ENCODE measurements around the gene OPCML. TPM values are rescaled to one million over a fixed set of nuclear protein-coding genes. Genes with fewer than 3 reads are reported as not detected.
"Not testable (repeated sequence)": the region's sequence is repeated elsewhere in the genome, so short reads cannot be mapped to it uniquely, and the experiment has no call there.

Gene OPCML
- total RNA-seq, 3 donors from 2014 or later (not counting 1 experiment from before 2014, with no cell fraction given): not detected

DNA sequence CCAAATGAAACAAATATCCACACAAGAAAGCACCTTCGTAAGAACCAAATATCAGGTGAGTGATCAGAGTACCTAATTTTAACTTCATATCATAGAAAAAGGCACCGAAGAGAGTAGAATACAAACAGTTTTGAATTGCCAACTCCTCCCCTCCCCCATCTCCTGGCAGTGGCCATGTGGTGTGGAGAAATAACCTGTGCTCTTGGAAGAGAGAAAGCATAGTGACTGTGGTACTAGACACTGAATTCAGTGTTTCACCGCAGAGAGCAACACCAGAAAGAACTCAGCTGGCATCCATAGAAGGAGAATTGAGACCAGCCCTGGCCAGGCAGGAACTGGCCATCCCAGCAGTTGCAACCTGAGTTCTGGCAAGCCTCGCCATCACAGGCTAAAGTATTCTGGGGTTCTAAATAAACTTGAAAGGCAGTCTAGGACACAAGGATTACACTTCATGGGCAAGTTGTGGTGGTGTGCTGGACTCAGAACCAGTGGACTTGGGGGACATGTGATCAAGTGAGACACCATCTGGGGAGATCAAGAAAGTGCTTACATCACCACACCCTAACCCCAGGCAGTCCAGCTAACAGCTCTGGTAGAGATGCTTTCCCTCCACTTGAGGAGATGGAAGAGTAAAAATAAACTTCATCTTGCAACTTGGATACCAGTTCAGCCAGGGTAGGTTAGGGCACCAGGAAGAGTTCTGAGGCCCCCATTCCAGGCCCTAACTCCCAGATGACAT, 1158.7 kb downstream of the OPCML start:
- DNase-seq: no peak
- Histone ChIP-seq H3K27ac (ENCODE audit: low read length) (no peak overlapping the region), H3K4me3 (ENCODE audit: low read length) (no peak overlapping the region), H3K27me3 (ENCODE audit: control insufficient read depth, insufficient read depth, low read length) (no peaks in the 10 kb centered on the region), H3K9me3 (ENCODE audit: control insufficient read depth, insufficient read depth, low read length) (peaks cover 5% of the 10 kb centered on the region), H3K4me1 (ENCODE audit: control insufficient read depth, insufficient read depth, low read length) (no peaks in the 10 kb centered on the region), H3K36me3 (ENCODE audit: control insufficient read depth, insufficient read depth, low read length) (no peaks in the 10 kb centered on the region)
- Mint-ChIP-seq H3K36me3 (no peaks in the 10 kb centered on the region), H3K27me3 (ENCODE audit: low read depth in 2 of 2) (no peaks in the 10 kb centered on the region), H3K4me3 (no peak overlapping the region), H3K27ac (no peak overlapping the region), H3K4me1 (no peaks in the 10 kb centered on the region), H3K9me3 (peaks cover 6% of the 10 kb centered on the region in 2 donors)
- intact Hi-C loops (cut with micrococcal nuclease): no loop called here
- WGBS (ENCODE audit: insufficient coverage): 94% methylated on average over 3 of the region's 4 CpGs
- ATAC-seq: no peak
- no peak for TF ChIP-seq CTCF (IDR thresholded peaks at IDR 0.05)

DNA sequence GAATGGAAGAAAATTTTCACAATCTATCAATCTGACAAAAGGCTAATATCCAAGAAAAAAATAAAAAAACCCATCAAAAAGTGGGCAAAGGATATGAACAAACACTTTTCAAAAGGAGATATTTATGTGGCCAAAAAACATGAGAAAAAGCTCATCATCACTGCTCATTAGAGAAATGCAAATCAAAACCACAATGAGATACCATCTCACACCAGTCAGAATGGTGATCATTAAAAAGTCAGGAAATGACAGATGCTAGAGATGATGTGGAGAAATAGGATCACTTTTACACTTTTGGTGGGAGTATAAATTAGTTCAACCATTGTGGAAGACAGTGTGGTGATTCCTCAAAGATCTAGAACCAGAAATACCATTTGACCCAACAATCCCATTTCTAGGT, 1162.2 kb downstream of the OPCML start:
- DNase-seq; H3K27me3 ChIP-seq (ENCODE audit: control insufficient read depth, insufficient read depth, low read length); intact Hi-C loops (cut with micrococcal nuclease); H3K27ac Mint-ChIP-seq; H3K4me1 ChIP-seq (ENCODE audit: control insufficient read depth, insufficient read depth, low read length); H3K4me3 ChIP-seq (ENCODE audit: low read length); H3K27ac ChIP-seq (ENCODE audit: low read length); H3K9me3 ChIP-seq (ENCODE audit: control insufficient read depth, insufficient read depth, low read length); H3K27me3 Mint-ChIP-seq (ENCODE audit: low read depth in 2 of 2); H3K4me1 Mint-ChIP-seq; H3K36me3 ChIP-seq (ENCODE audit: control insufficient read depth, insufficient read depth, low read length); H3K36me3 Mint-ChIP-seq; H3K4me3 Mint-ChIP-seq; ATAC-seq: not testable (repeated sequence)
- H3K9me3 Mint-ChIP-seq: peaks cover 4 to 14% of the 10 kb centered on the region in 2 donors

DNA sequence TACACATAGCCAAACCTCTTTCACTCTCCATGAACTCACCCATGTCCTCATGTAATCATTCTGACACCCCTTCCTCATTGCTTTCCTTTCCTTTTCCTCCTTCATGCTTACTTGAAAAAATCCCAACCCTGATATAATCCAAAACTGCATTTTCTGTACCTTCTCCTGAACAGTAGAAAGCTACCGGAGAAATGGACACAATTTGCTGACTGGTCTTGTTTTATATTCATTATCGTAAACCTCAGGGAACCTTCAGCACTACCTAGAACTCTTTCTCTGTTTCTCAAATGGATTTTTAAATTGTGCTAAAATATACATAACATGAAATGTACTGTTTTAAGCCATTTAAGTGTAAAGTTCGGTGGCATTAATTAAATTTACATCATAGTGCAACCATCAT, 1165.0 kb downstream of the OPCML start:
- no peak for DNase-seq
- Histone ChIP-seq H3K27me3 (ENCODE audit: control insufficient read depth, insufficient read depth, low read length) (no peaks in the 10 kb centered on the region), H3K36me3 (ENCODE audit: control insufficient read depth, insufficient read depth, low read length) (no peaks in the 10 kb centered on the region), H3K27ac (ENCODE audit: low read length) (no peak overlapping the region), H3K4me1 (ENCODE audit: control insufficient read depth, insufficient read depth, low read length) (no peaks in the 10 kb centered on the region), H3K9me3 (ENCODE audit: control insufficient read depth, insufficient read depth, low read length) (no peaks in the 10 kb centered on the region), H3K4me3 (ENCODE audit: low read length) (no peak overlapping the region)
- H3K9me3 Mint-ChIP-seq: peaks cover 7 to 16% of the 10 kb centered on the region in 2 donors
- 95% methylated on average over 2 of the region's 3 CpGs for WGBS (ENCODE audit: insufficient coverage)
- intact Hi-C loops (cut with micrococcal nuclease): no loop called here
- no peak for TF ChIP-seq CTCF (IDR thresholded peaks at IDR 0.05)
- no peak overlapping the region for H3K27ac Mint-ChIP-seq
- no peaks in the 10 kb centered on the region for H3K4me1 Mint-ChIP-seq
- no peak for ATAC-seq
- no peaks in the 10 kb centered on the region for H3K36me3 Mint-ChIP-seq
- H3K4me3 Mint-ChIP-seq: no peak overlapping the region
- H3K27me3 Mint-ChIP-seq (ENCODE audit: low read depth in 2 of 2): no peaks in the 10 kb centered on the region

DNA sequence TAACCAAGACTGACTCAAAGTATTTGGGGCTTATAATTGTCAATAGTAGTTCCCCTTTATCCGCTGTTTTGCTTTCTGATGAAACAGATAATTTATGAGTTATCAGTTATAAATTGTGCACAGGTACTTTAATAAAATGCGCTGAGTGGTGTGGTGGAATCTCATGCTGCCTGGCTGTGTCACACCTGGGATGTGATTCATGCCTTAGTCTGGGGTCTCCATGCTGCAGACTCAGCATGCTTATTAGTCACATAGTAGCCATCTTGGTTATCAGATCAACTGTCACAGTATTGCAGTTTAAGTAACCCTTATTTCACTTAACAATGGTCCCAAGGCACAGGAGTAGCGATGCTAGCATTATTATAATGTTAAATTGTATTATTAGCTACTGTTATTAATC, 1166.7 kb downstream of the OPCML start:
- Histone ChIP-seq H3K4me1 (ENCODE audit: control insufficient read depth, insufficient read depth, low read length) (no peaks in the 10 kb centered on the region), H3K27ac (ENCODE audit: low read length) (no peak overlapping the region), H3K36me3 (ENCODE audit: control insufficient read depth, insufficient read depth, low read length) (no peaks in the 10 kb centered on the region), H3K4me3 (ENCODE audit: low read length) (no peak overlapping the region), H3K27me3 (ENCODE audit: control insufficient read depth, insufficient read depth, low read length) (no peaks in the 10 kb centered on the region), H3K9me3 (ENCODE audit: control insufficient read depth, insufficient read depth, low read length) (no peaks in the 10 kb centered on the region)
- Mint-ChIP-seq H3K36me3 (no peaks in the 10 kb centered on the region), H3K27ac (no peak overlapping the region), H3K27me3 (ENCODE audit: low read depth in 2 of 2) (no peaks in the 10 kb centered on the region), H3K4me1 (no peaks in the 10 kb centered on the region), H3K9me3 (peaks cover 9 to 18% of the 10 kb centered on the region in 2 donors), H3K4me3 (no peak overlapping the region)
- no peak for TF ChIP-seq CTCF (IDR thresholded peaks at IDR 0.05)
- WGBS (ENCODE audit: insufficient coverage): 93% methylated on average over 2 of the region's 3 CpGs
- intact Hi-C loops (cut with micrococcal nuclease): no loop called here
- DNase-seq (no peak), ATAC-seq (no peak)

Measured in natural killer cell (primary cell).